ENCODE results near the gene SCUBE1. TPM values are rescaled to one million over a fixed set of nuclear protein-coding genes. Genes with fewer than 3 reads are reported as not detected.
"Not testable (repeated sequence)": the region's sequence is repeated elsewhere in the genome, so short reads cannot be mapped to it uniquely, and the experiment has no call there.

SCUBE1 gene
- total RNA-seq, 1 experiment from 2014 or later: 0.54 TPM

DNA sequence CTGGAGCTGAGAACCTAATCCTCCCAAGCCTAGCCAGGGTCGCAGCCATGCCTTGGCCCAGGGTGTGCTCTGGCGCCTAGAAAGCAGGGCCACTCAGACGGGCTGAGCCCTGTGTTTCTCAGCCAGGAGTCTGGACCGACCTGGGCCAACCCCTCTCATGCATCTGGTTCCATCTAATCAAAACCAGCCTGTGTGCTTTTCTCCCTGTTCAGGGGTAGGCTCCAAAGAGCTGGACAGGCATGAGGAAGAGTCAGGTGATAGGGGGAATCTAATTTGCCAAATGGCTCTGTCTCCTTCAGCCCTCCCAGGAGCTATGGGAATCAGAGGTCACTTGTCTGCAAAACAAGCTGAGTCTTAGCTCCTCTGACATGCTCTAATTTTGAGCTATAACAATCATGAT, 55.7 kb downstream of the SCUBE1 start:
- Mint-ChIP-seq H3K9me3 (ENCODE audit: low read depth, unreplicated experiment) (no peaks in the 10 kb centered on the region), H3K27ac (ENCODE audit: unreplicated experiment) (no peak overlapping the region), H3K4me1 (ENCODE audit: low read depth, unreplicated experiment) (no peaks in the 10 kb centered on the region), H3K27me3 (ENCODE audit: unreplicated experiment) (peaks cover 93% of the 10 kb centered on the region), H3K4me3 (ENCODE audit: low read depth, unreplicated experiment) (no peak overlapping the region), H3K36me3 (ENCODE audit: insufficient read depth, unreplicated experiment) (no peaks in the 10 kb centered on the region)
- BruUV-seq (replicated peaks): no TSS peak
- TF ChIP-seq, protein P1, sequence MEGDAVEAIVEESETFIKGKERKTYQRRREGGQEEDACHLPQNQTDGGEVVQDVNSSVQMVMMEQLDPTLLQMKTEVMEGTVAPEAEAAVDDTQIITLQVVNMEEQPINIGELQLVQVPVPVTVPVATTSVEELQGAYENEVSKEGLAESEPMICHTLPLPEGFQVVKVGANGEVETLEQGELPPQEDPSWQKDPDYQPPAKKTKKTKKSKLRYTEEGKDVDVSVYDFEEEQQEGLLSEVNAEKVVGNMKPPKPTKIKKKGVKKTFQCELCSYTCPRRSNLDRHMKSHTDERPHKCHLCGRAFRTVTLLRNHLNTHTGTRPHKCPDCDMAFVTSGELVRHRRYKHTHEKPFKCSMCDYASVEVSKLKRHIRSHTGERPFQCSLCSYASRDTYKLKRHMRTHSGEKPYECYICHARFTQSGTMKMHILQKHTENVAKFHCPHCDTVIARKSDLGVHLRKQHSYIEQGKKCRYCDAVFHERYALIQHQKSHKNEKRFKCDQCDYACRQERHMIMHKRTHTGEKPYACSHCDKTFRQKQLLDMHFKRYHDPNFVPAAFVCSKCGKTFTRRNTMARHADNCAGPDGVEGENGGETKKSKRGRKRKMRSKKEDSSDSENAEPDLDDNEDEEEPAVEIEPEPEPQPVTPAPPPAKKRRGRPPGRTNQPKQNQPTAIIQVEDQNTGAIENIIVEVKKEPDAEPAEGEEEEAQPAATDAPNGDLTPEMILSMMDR (IDR thresholded peaks at IDR 0.05; ENCODE audit: unreplicated experiment): no peak
- no peak for DNase-seq
- CTCF ChIA-PET: interaction anchor here (1.1 kb wide), 1 partner anchor 41 kb away, joined by 3 read pairs; no protein-coding TSS in a partner anchor
- intact Hi-C loops (cut with micrococcal nuclease; ENCODE audit: unreplicated experiment): no loop called here

DNA sequence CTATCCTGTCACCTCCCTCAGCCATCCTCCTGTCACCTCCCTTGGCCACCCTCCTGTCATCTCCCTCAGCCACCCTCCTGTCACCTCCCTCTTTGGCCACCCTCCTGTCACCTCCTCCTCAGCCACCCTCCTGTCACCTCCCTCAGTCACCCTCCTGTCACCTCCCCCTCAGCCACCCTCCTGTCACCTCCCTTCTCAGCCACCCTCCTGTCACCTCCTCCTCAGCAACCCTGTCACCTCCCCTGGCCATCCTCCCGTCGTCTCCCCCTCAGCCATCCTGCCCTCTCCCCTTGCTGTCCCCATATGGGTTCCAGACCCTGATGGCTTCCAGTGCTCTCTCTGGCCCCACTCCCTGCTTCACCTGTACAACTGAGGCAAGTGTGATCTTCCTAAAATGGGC, 61.8 kb downstream of the SCUBE1 start:
- CTCF ChIA-PET: no interaction called here
- Mint-ChIP-seq H3K27ac (ENCODE audit: unreplicated experiment) (no peak overlapping the region), H3K36me3 (ENCODE audit: insufficient read depth, unreplicated experiment) (no peaks in the 10 kb centered on the region), H3K4me1 (ENCODE audit: low read depth, unreplicated experiment) (no peaks in the 10 kb centered on the region), H3K27me3 (ENCODE audit: unreplicated experiment) (peaks cover 60% of the 10 kb centered on the region), H3K9me3 (ENCODE audit: low read depth, unreplicated experiment) (no peaks in the 10 kb centered on the region), H3K4me3 (ENCODE audit: low read depth, unreplicated experiment) (no peak overlapping the region)
- TF ChIP-seq, protein P1 (IDR thresholded peaks at IDR 0.05; ENCODE audit: unreplicated experiment): no peak
- DNase-seq: no peak
- intact Hi-C loops (cut with micrococcal nuclease; ENCODE audit: unreplicated experiment): no loop called here
- no TSS peak for BruUV-seq (replicated peaks)

DNA sequence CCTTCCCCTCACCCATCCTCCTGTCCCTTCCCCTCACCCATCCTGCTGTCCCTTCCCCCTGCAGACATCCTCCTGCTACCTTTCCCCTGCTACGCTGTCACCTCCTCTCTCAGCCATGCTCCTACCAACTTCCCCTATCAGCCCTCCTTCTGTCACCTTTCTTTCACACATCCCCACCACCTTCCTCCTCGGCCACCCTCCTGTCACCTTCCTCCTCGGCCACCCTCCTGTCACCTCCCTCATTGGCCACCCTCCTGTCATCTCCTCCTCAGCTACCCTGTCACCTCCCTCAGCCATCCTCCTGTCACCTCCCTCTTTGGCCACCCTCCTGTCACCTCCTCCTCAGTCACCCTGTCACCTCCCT, 62.7 kb downstream of the SCUBE1 start:
- H3K9me3 Mint-ChIP-seq (ENCODE audit: low read depth, unreplicated experiment); CTCF ChIA-PET; H3K36me3 Mint-ChIP-seq (ENCODE audit: insufficient read depth, unreplicated experiment); H3K4me3 Mint-ChIP-seq (ENCODE audit: low read depth, unreplicated experiment); intact Hi-C loops (cut with micrococcal nuclease; ENCODE audit: unreplicated experiment); DNase-seq; H3K4me1 Mint-ChIP-seq (ENCODE audit: low read depth, unreplicated experiment); H3K27ac Mint-ChIP-seq (ENCODE audit: unreplicated experiment); BruUV-seq (replicated peaks): not testable (repeated sequence)
- H3K27me3 Mint-ChIP-seq (ENCODE audit: unreplicated experiment): peaks cover 59% of the 10 kb centered on the region

DNA sequence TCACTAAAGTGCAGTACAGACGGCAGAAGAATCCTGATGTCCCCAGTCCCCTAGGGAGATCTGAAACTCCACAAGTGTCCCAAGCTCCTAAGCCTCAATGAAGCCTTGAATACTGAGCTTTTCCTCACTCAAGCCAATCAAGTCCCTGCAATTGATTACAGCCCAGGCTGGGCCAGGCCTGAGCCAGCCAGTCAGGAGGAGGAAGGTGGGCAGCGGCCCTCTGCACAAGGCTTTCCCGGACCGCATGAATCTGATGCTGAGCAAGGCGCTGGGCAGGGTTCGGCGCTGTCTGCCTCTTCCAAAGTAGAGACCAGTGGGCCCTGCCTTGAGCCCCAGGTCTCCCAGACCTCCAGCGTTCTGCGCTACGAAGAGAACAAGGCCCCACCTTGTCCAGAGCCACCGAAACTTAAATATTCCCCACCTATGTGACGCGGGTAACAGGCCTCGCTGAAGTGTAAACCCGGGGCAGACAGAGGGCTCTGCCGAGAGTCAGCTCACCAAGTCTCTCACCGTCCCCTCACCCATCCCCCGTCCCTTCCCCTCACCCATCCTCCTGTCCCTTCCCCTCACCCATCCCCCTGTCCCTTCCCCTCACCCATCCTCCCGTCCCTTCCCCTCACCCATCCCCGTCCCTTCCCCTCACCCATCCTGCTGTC, 63.2 kb downstream of the SCUBE1 start:
- Mint-ChIP-seq H3K4me1 (ENCODE audit: low read depth, unreplicated experiment) (peaks cover 13% of the 10 kb centered on the region), H3K9me3 (ENCODE audit: low read depth, unreplicated experiment) (no peaks in the 10 kb centered on the region), H3K36me3 (ENCODE audit: insufficient read depth, unreplicated experiment) (no peaks in the 10 kb centered on the region), H3K27ac (ENCODE audit: unreplicated experiment) (no peak overlapping the region), H3K27me3 (ENCODE audit: unreplicated experiment) (peaks cover 59% of the 10 kb centered on the region), H3K4me3 (ENCODE audit: low read depth, unreplicated experiment) (no peak overlapping the region)
- TF ChIP-seq, protein P1 (IDR thresholded peaks at IDR 0.05; ENCODE audit: unreplicated experiment): no peak
- BruUV-seq (replicated peaks): no TSS peak
- intact Hi-C loops (cut with micrococcal nuclease; ENCODE audit: unreplicated experiment): no loop called here
- no peak for DNase-seq
- CTCF ChIA-PET: interaction anchor here (0.6 to 1.2 kb wide), 3 partner anchors 66 to 569 kb away, joined by 3 to 4 read pairs (median 4); no protein-coding TSS in a partner anchor

DNA sequence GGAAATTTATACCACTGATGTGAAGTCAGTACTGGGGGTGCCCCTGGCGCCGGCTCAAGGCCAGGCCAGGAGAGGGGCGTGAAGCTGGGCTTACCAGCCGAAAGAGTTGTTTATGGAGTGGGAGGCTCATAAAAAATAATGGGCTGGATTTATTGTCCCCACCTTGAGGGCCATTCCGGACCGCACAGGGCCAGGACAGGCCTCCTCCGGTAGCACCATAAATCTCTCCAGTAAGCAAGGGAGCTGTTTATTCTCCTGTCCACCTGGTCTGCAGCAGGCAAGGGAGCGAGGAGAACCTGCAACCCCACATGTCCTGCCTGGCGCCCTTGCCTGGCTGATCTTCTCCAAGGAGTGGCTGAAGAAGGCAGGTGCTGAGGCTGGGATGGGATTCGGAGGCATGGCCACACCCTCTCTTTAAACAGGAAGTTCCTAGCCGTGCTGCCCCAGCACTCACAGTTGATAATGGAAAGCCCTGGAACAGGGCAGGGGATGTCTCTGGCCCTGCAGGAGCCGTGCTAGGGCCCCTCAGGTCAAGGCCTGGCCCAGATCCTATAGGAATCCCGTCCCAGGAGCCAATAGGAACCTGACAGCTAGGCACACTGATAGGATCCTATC, 65.1 kb downstream of the SCUBE1 start:
- H3K36me3 Mint-ChIP-seq (ENCODE audit: insufficient read depth, unreplicated experiment): peaks cover 4% of the 10 kb centered on the region
- no peak overlapping the region for H3K4me3 Mint-ChIP-seq (ENCODE audit: low read depth, unreplicated experiment)
- intact Hi-C loops (cut with micrococcal nuclease; ENCODE audit: unreplicated experiment): no loop called here
- peaks cover 21% of the 10 kb centered on the region for H3K4me1 Mint-ChIP-seq (ENCODE audit: low read depth, unreplicated experiment)
- TF ChIP-seq, protein P1 (IDR thresholded peaks at IDR 0.05; ENCODE audit: unreplicated experiment): no peak
- H3K9me3 Mint-ChIP-seq (ENCODE audit: low read depth, unreplicated experiment): no peaks in the 10 kb centered on the region
- CTCF ChIA-PET: interaction anchor here (0.6 kb wide), 2 partner anchors 86 to 147 kb away, joined by 3 to 4 read pairs; no protein-coding TSS in a partner anchor
- no peak overlapping the region for H3K27ac Mint-ChIP-seq (ENCODE audit: unreplicated experiment)
- H3K27me3 Mint-ChIP-seq (ENCODE audit: unreplicated experiment): peaks cover 45% of the 10 kb centered on the region
- no TSS peak for BruUV-seq (replicated peaks)
- DNase-seq: peak; percentile 11
